Activated CD8-positive, alpha-beta memory T cell treated with anti-CD3 and anti-CD28 coated beads, Interleukin-2, amount 10 ng/mL, durations not matched to agents 7 days and 5 days (primary cell): ENCODE results near the gene NOSIP. TPM values are rescaled to one million over a fixed set of nuclear protein-coding genes. Genes with fewer than 3 reads are reported as not detected.
A peak's percentile ranks its signal among the peaks of the same experiment; 100 is the strongest.

Experiments used
- ATAC-seq: fragments of 150-1000 bp; cut with Tn5 transposase; one replicate; pipeline ENCODE4 v1.10.0; 2021; ENCODE audit warnings: moderate library complexity
- CTCF ChIA-PET: fragments of 350-600 bp; sonication (Branson Sonifier 250); formaldehyde crosslinking; loops from one replicate; lab custom pipeline; 2021; ENCODE audit warnings: antibody characterized with exemption; lab: Charles Lee
- DNase-seq: peaks from one replicate; pipeline ENCODE4 v3.0.0-alpha.2; 2020
- H3K27ac Mint-ChIP-seq: one replicate; pipeline ENCODE4 v1.8.0; 2021; ENCODE audit warnings: mild to moderate bottlenecking, mixed read lengths
- H3K27me3 Mint-ChIP-seq: one replicate; pipeline ENCODE4 v1.8.0; 2021; ENCODE audit warnings: mixed read lengths
- H3K36me3 Mint-ChIP-seq: one replicate; pipeline ENCODE4 v1.8.0; 2021; ENCODE audit warnings: mild to moderate bottlenecking, mixed read lengths
- H3K4me1 Mint-ChIP-seq: one replicate; pipeline ENCODE4 v1.8.0; 2021; ENCODE audit warnings: mixed read lengths
- H3K4me3 Mint-ChIP-seq: one replicate; pipeline ENCODE4 v1.8.0; 2021; ENCODE audit warnings: mild to moderate bottlenecking, moderate library complexity, mixed read lengths
- H3K9me3 Mint-ChIP-seq: one replicate; pipeline ENCODE4 v1.8.0; 2022; ENCODE audit warnings: low read depth, mixed read lengths
- total RNA-seq, 2 experiments: library from RNA; stranded (reverse); gene quantifications; one replicate each; pipeline ENCODE4 v1.2.3, GENCODE V29; 2021

The NOSIP gene
- total RNA-seq, 2 experiments from 2014 or later = 77.3 to 96.1 TPM

- Mint-ChIP-seq H3K27me3 (no peaks in the 10 kb centered on the region), H3K36me3 (peaks cover 13% of the 10 kb centered on the region), H3K4me3 (peak overlapping the region; percentile 92), H3K27ac (peak overlapping the region; percentile 94), H3K4me1 (peaks cover 28% of the 10 kb centered on the region), H3K9me3 (no peaks in the 10 kb centered on the region)
- DNase-seq (no peak), ATAC-seq (no peak)
- CTCF ChIA-PET = interaction anchor here (0.8 to 4.2 kb wide), 16 partner anchors 9 to 102 kb away, joined by 3 to 55 read pairs (median 6); partner anchors contain the start of genes PRMT1 and RPS11
Observed at GRCh38 chr19:49579193-49579592, 1.2 kb downstream of the NOSIP start.

GRCh38 chr19:49574206-49574755, 6.1 kb downstream of the NOSIP start:
- ATAC-seq (no peak), DNase-seq (no peak)
- Mint-ChIP-seq H3K4me1 (peaks cover 37% of the 10 kb centered on the region), H3K27ac (no peak overlapping the region), H3K36me3 (peaks cover 14% of the 10 kb centered on the region), H3K4me3 (no peak overlapping the region), H3K9me3 (no peaks in the 10 kb centered on the region), H3K27me3 (no peaks in the 10 kb centered on the region)
- CTCF ChIA-PET = interaction anchor here (0.7 to 8.6 kb wide), 9 partner anchors 9 to 103 kb away, joined by 3 to 325 read pairs (median 4); partner anchors contain the start of genes FLT3LG, PRMT1 and PRR12

GRCh38 chr19:49573425-49573824, 6.9 kb downstream of the NOSIP start:
- no peak for ATAC-seq
- DNase-seq = no peak
- H3K4me1 Mint-ChIP-seq = peaks cover 38% of the 10 kb centered on the region
- H3K9me3 Mint-ChIP-seq = no peaks in the 10 kb centered on the region
- no peaks in the 10 kb centered on the region for H3K27me3 Mint-ChIP-seq
- H3K27ac Mint-ChIP-seq = no peak overlapping the region
- H3K4me3 Mint-ChIP-seq = no peak overlapping the region
- peaks cover 14% of the 10 kb centered on the region for H3K36me3 Mint-ChIP-seq
- CTCF ChIA-PET = interaction anchor here (0.7 to 8.6 kb wide), 9 partner anchors 8 to 539 kb away, joined by 3 to 325 read pairs (median 4); partner anchors contain the start of genes FLT3LG, PRMT1 and PRR12

- DNase-seq = no peak
- Mint-ChIP-seq H3K27me3 (no peaks in the 10 kb centered on the region), H3K9me3 (no peaks in the 10 kb centered on the region), H3K36me3 (peaks cover 14% of the 10 kb centered on the region), H3K27ac (no peak overlapping the region), H3K4me3 (no peak overlapping the region), H3K4me1 (peaks cover 38% of the 10 kb centered on the region)
- CTCF ChIA-PET = interaction anchor here (0.7 to 8.6 kb wide), 10 partner anchors 10 to 539 kb away, joined by 3 to 325 read pairs (median 8); partner anchors contain the start of genes FLT3LG, PRMT1, PRR12 and RCN3
- no peak for ATAC-seq
Observed at GRCh38 chr19:49573009-49573408, 7.3 kb downstream of the NOSIP start.

- CTCF ChIA-PET = interaction anchor here (1.2 to 8.6 kb wide), 22 partner anchors 9 to 110 kb away, joined by 3 to 325 read pairs (median 10); partner anchors contain the start of genes BCL2L12, FCGRT, FLT3LG and IRF3
- Mint-ChIP-seq H3K4me3 (no peak overlapping the region), H3K9me3 (no peaks in the 10 kb centered on the region), H3K27ac (peak overlapping the region; percentile 56), H3K4me1 (peaks cover 47% of the 10 kb centered on the region), H3K27me3 (no peaks in the 10 kb centered on the region), H3K36me3 (peaks cover 12% of the 10 kb centered on the region)
- ATAC-seq (no peak), DNase-seq (peak; percentile 63)
Observed at GRCh38 chr19:49570997-49571676, 9.2 kb downstream of the NOSIP start.

GRCh38 chr19:49570138-49570856, 10.1 kb downstream of the NOSIP start:
- H3K36me3 Mint-ChIP-seq = peaks cover 10% of the 10 kb centered on the region
- CTCF ChIA-PET = interaction anchor here (0.7 to 8.6 kb wide), 28 partner anchors 9 to 134 kb away, joined by 3 to 325 read pairs (median 8); partner anchors contain the start of genes BCL2L12, FCGRT, FLT3LG and IRF3
- no peaks in the 10 kb centered on the region for H3K9me3 Mint-ChIP-seq
- DNase-seq (peak; percentile 87), ATAC-seq (peak; percentile 53)
- H3K4me3 Mint-ChIP-seq = no peak overlapping the region
- H3K27me3 Mint-ChIP-seq = no peaks in the 10 kb centered on the region
- H3K27ac Mint-ChIP-seq = peak overlapping the region; percentile 86
- peaks cover 49% of the 10 kb centered on the region for H3K4me1 Mint-ChIP-seq

GRCh38 chr19:49567861-49568441, 12.4 kb downstream of the NOSIP start:
- Mint-ChIP-seq H3K9me3 (no peaks in the 10 kb centered on the region), H3K27ac (peak overlapping the region; percentile 93), H3K4me3 (peak overlapping the region; percentile 51), H3K36me3 (peaks cover 17% of the 10 kb centered on the region), H3K27me3 (no peaks in the 10 kb centered on the region), H3K4me1 (peaks cover 64% of the 10 kb centered on the region)
- DNase-seq = peak; percentile 81
- CTCF ChIA-PET = interaction anchor here (0.9 to 10.9 kb wide), 9 partner anchors 12 to 177 kb away, joined by 3 to 325 read pairs (median 34); partner anchors contain the start of genes NOSIP, PRMT1, PRRG2 and RRAS
- ATAC-seq = peak; percentile 68

- Mint-ChIP-seq H3K27ac (peak overlapping the region; percentile 64), H3K27me3 (no peaks in the 10 kb centered on the region), H3K36me3 (peaks cover 19% of the 10 kb centered on the region), H3K4me1 (peaks cover 71% of the 10 kb centered on the region), H3K9me3 (no peaks in the 10 kb centered on the region), H3K4me3 (no peak overlapping the region)
- no peak for DNase-seq
- ATAC-seq = no peak
- CTCF ChIA-PET = interaction anchor here (0.8 to 10.9 kb wide), 8 partner anchors 13 to 112 kb away, joined by 3 to 158 read pairs (median 5); partner anchors contain the start of gene NOSIP
Observed at GRCh38 chr19:49566302-49566701, 14.1 kb downstream of the NOSIP start.

- H3K36me3 Mint-ChIP-seq = peaks cover 19% of the 10 kb centered on the region
- ATAC-seq (no peak), DNase-seq (no peak)
- H3K27me3 Mint-ChIP-seq = no peaks in the 10 kb centered on the region
- peaks cover 73% of the 10 kb centered on the region for H3K4me1 Mint-ChIP-seq
- CTCF ChIA-PET = interaction anchor here (1.0 to 10.9 kb wide), 5 partner anchors 9 to 62 kb away, joined by 3 to 158 read pairs (median 4); no protein-coding TSS in a partner anchor
- peak overlapping the region; percentile 62 for H3K27ac Mint-ChIP-seq
- no peaks in the 10 kb centered on the region for H3K9me3 Mint-ChIP-seq
- H3K4me3 Mint-ChIP-seq = no peak overlapping the region
Observed at GRCh38 chr19:49565261-49565660, 15.1 kb downstream of the NOSIP start.

GRCh38 chr19:49564616-49565045, 15.7 kb downstream of the NOSIP start:
- ATAC-seq = no peak
- peaks cover 73% of the 10 kb centered on the region for H3K4me1 Mint-ChIP-seq
- peaks cover 21% of the 10 kb centered on the region for H3K36me3 Mint-ChIP-seq
- H3K27me3 Mint-ChIP-seq = no peaks in the 10 kb centered on the region
- no peak overlapping the region for H3K4me3 Mint-ChIP-seq
- H3K27ac Mint-ChIP-seq = peak overlapping the region; percentile 62
- DNase-seq = no peak
- no peaks in the 10 kb centered on the region for H3K9me3 Mint-ChIP-seq
- CTCF ChIA-PET = interaction anchor here (1.0 to 10.9 kb wide), 5 partner anchors 9 to 62 kb away, joined by 3 to 158 read pairs (median 4); no protein-coding TSS in a partner anchor

- peak; percentile 40 for ATAC-seq
- Mint-ChIP-seq H3K27ac (peak overlapping the region; percentile 88), H3K4me3 (peak overlapping the region; percentile 64), H3K27me3 (no peaks in the 10 kb centered on the region), H3K36me3 (peaks cover 48% of the 10 kb centered on the region), H3K4me1 (peaks cover 70% of the 10 kb centered on the region), H3K9me3 (no peaks in the 10 kb centered on the region)
- DNase-seq = peak; percentile 60
- CTCF ChIA-PET = interaction anchor here (0.8 to 19.1 kb wide), 10 partner anchors 10 to 121 kb away, joined by 3 to 325 read pairs (median 8); partner anchors contain the start of genes PRMT1, RCN3 and RRAS
Observed at GRCh38 chr19:49560358-49560900, 19.9 kb downstream of the NOSIP start.

GRCh38 chr19:49559928-49560327, 20.4 kb downstream of the NOSIP start:
- CTCF ChIA-PET = interaction anchor here (1.7 to 19.1 kb wide), 4 partner anchors 9 to 57 kb away, joined by 7 to 325 read pairs (median 84); no protein-coding TSS in a partner anchor
- DNase-seq (no peak), ATAC-seq (peak; percentile 14)
- H3K27ac Mint-ChIP-seq = peak overlapping the region; percentile 88
- H3K27me3 Mint-ChIP-seq = no peaks in the 10 kb centered on the region
- no peaks in the 10 kb centered on the region for H3K9me3 Mint-ChIP-seq
- H3K4me1 Mint-ChIP-seq = peaks cover 71% of the 10 kb centered on the region
- peak overlapping the region; percentile 64 for H3K4me3 Mint-ChIP-seq
- H3K36me3 Mint-ChIP-seq = peaks cover 48% of the 10 kb centered on the region
